H9 (cell line): ENCODE data around the gene ECSIT. TPM values are rescaled to one million over a fixed set of nuclear protein-coding genes. Genes with fewer than 3 reads are reported as not detected.
A peak's percentile ranks its signal among the peaks of the same experiment; 100 is the strongest.

Experiments used
- DNase-seq: peaks from one replicate; pipeline ENCODE4 v3.0.0-alpha.2; 2017
- H2AFZ ChIP-seq: one replicate; pipeline ENCODE4 v1.6.1; 2013; ENCODE audit warnings: mild to moderate bottlenecking, low read length, control low read depth, moderate library complexity
- H2AK5ac ChIP-seq: 2 replicates; pipeline ENCODE4 v1.6.1; 2013; ENCODE audit warnings: low read length, control low read depth, mixed read lengths; ENCODE audit not compliant: insufficient read length
- H2BK120ac ChIP-seq: one replicate; pipeline ENCODE4 v1.6.1; 2013; ENCODE audit warnings: low read depth, mild to moderate bottlenecking, low read length, control low read depth, inconsistent platforms; ENCODE audit not compliant: poor library complexity, severe bottlenecking
- H2BK12ac ChIP-seq: 2 replicates; pipeline ENCODE4 v1.6.1; 2013; ENCODE audit warnings: low read length, control low read depth, mixed read lengths, low read depth; ENCODE audit not compliant: insufficient read length
- H2BK15ac ChIP-seq: 2 replicates; pipeline ENCODE4 v1.6.1; 2013; ENCODE audit warnings: low read depth, low read length, control low read depth
- H2BK20ac ChIP-seq: one replicate; pipeline ENCODE4 v1.6.1; 2013; ENCODE audit warnings: low read depth, mild to moderate bottlenecking, low read length, control low read depth, inconsistent platforms; ENCODE audit not compliant: poor library complexity, severe bottlenecking
- H2BK5ac ChIP-seq: 2 replicates; pipeline ENCODE4 v1.6.1; 2013; ENCODE audit warnings: low read length, control low read depth, mixed read lengths; ENCODE audit not compliant: insufficient read length
- H3K14ac ChIP-seq: 2 replicates; pipeline ENCODE4 v1.6.1; 2013; ENCODE audit warnings: low read length, control low read depth; ENCODE audit not compliant: insufficient read depth
- H3K18ac ChIP-seq: 2 replicates; pipeline ENCODE4 v1.6.1; 2013; ENCODE audit warnings: low read depth, mild to moderate bottlenecking, mixed read lengths, low read length, control low read depth; ENCODE audit not compliant: insufficient read length
- H3K23ac ChIP-seq: 2 replicates; pipeline ENCODE4 v1.6.1; 2013; ENCODE audit warnings: low read length, control low read depth, mixed read lengths, low read depth; ENCODE audit not compliant: insufficient read length
- H3K23me2 ChIP-seq: 2 replicates; pipeline ENCODE4 v1.6.1; 2013; ENCODE audit warnings: low read depth, mild to moderate bottlenecking, mixed read lengths, low read length, control low read depth; ENCODE audit not compliant: insufficient read length, poor library complexity, severe bottlenecking
- H3K27ac ChIP-seq: 2 replicates; pipeline ENCODE4 v1.5.1; 2013; ENCODE audit warnings: low read length, control low read depth, mixed read lengths, low read depth; ENCODE audit not compliant: insufficient read length
- H3K27me3 ChIP-seq: 2 replicates; pipeline ENCODE4 v1.6.1; 2013; ENCODE audit warnings: low read length, control low read depth, inconsistent platforms; ENCODE audit not compliant: insufficient read depth
- H3K4ac ChIP-seq: 2 replicates; pipeline ENCODE4 v1.6.1; 2013; ENCODE audit warnings: low read depth, mild to moderate bottlenecking, control low read depth, inconsistent platforms, low read length, moderate library complexity
- H3K4me1 ChIP-seq: 2 replicates; pipeline ENCODE4 v1.6.1; 2013; ENCODE audit warnings: low read length, control low read depth, inconsistent platforms; ENCODE audit not compliant: insufficient read depth
- H3K4me2 ChIP-seq: 2 replicates; pipeline ENCODE4 v1.6.1; 2013; ENCODE audit warnings: low read length, control low read depth, mixed read lengths; ENCODE audit not compliant: insufficient read length, insufficient read depth
- H3K56ac ChIP-seq: 2 replicates; pipeline ENCODE4 v1.6.1; 2013; ENCODE audit warnings: low read depth, mild to moderate bottlenecking, mixed read lengths, low read length, control low read depth; ENCODE audit not compliant: insufficient read length
- H3K79me1 ChIP-seq: 2 replicates; pipeline ENCODE4 v1.6.1; 2013; ENCODE audit warnings: low read depth, mild to moderate bottlenecking, moderate library complexity, low read length, control low read depth, inconsistent platforms; ENCODE audit not compliant: insufficient read depth, poor library complexity, severe bottlenecking
- H3K79me2 ChIP-seq: 2 replicates; pipeline ENCODE4 v1.6.1; 2013; ENCODE audit warnings: low read length, control low read depth, inconsistent platforms; ENCODE audit not compliant: insufficient read depth
- H3K9ac ChIP-seq: 2 replicates; pipeline ENCODE4 v1.6.1; 2013; ENCODE audit warnings: low read length, control low read depth, mixed read lengths; ENCODE audit not compliant: insufficient read length; ENCODE audit errors: extremely low read depth
- H3K9me3 ChIP-seq: one replicate; pipeline ENCODE4 v1.6.1; 2013; ENCODE audit warnings: low read depth, low read length, inconsistent platforms; ENCODE audit not compliant: control insufficient read depth
- H3T11ph ChIP-seq: one replicate; pipeline ENCODE4 v1.6.1; 2013; ENCODE audit warnings: mild to moderate bottlenecking, low read length, control low read depth, inconsistent platforms
- H4K20me1 ChIP-seq: one replicate; pipeline ENCODE4 v1.6.1; 2013; ENCODE audit not compliant: control insufficient read depth, insufficient read length, insufficient read depth
- H4K5ac ChIP-seq: 2 replicates; pipeline ENCODE4 v1.6.1; 2013; ENCODE audit warnings: low read depth, mild to moderate bottlenecking, mixed read lengths, low read length, control low read depth; ENCODE audit not compliant: insufficient read length
- H4K8ac ChIP-seq: replicated peaks from 2 replicates; pipeline ENCODE4 v1.6.1; 2013; ENCODE audit warnings: low read length, control low read depth, mixed read lengths, low read depth; ENCODE audit not compliant: insufficient read length
- H4K91ac ChIP-seq: 2 replicates; pipeline ENCODE4 v1.6.1; 2013; ENCODE audit warnings: low read depth, mild to moderate bottlenecking, moderate library complexity, mixed read lengths, low read length, control low read depth; ENCODE audit not compliant: insufficient read length
- H3K27ac Mint-ChIP-seq, 3 experiments: 2 replicates in 2 of 3; 3 replicates in 1 of 3; pipeline ENCODE4 v1.8.0; 2020 to 2021; ENCODE audit warnings: mixed read lengths in 3 of 3, mild to moderate bottlenecking in 1 of 3, moderate library complexity in 1 of 3
- H3K27me3 Mint-ChIP-seq: 2 replicates; pipeline ENCODE4 v1.8.0; 2021; ENCODE audit warnings: low read depth, mild to moderate bottlenecking, moderate library complexity, mixed read lengths
- H3K36me3 Mint-ChIP-seq, 3 experiments: 2 replicates in 2 of 3; 3 replicates in 1 of 3; pipeline ENCODE4 v1.8.0; 2020 to 2021; ENCODE audit warnings: low read depth in 3 of 3, mixed read lengths in 3 of 3; ENCODE audit not compliant: insufficient read depth in 1 of 3
- H3K4me1 Mint-ChIP-seq, 2 experiments: 2 replicates each; pipeline ENCODE4 v1.8.0; 2020; ENCODE audit warnings: mixed read lengths in 2 of 2
- H3K4me3 Mint-ChIP-seq, 2 experiments: 2 replicates in 1 of 2; 3 replicates in 1 of 2; pipeline ENCODE4 v1.8.0; 2020 to 2021; ENCODE audit warnings: mild to moderate bottlenecking in 2 of 2, mixed read lengths in 2 of 2, moderate library complexity in 1 of 2
- H3K9me3 Mint-ChIP-seq, 2 experiments: 2 replicates in 1 of 2; 3 replicates in 1 of 2; pipeline ENCODE4 v1.8.0; 2020; ENCODE audit warnings: mild to moderate bottlenecking in 2 of 2, mixed read lengths in 2 of 2, moderate library complexity in 1 of 2
- WGBS: extraction: QIAGEN DNeasy Blood & Tissue Kit; methylation state at CpG from one replicate; pipeline ENCODE4 v1.1.7; 2013; ENCODE audit warnings: missing lambda C conversion rate, low lambda C conversion rate, mixed read lengths; ENCODE audit not compliant: insufficient read length; ENCODE audit errors: extremely low coverage; 5-methylcytosine and 5-hydroxymethylcytosine counted together
- total RNA-seq: library from RNA; stranded (reverse); gene quantifications from 2 replicates; pipeline ENCODE4 v1.2.1, GENCODE V29; 2021
- TF ChIP-seq, protein P1 (sequence below): fragments of 200-600 bp; sonication (generic); conservative IDR thresholded peaks from 3 replicates; pipeline ENCODE4 v1.8.0; 2021; ENCODE audit warnings: antibody characterized with exemption, mild to moderate bottlenecking

Gene ECSIT
- total RNA-seq, 1 experiment from 2014 or later = 42.4 TPM

DNA sequence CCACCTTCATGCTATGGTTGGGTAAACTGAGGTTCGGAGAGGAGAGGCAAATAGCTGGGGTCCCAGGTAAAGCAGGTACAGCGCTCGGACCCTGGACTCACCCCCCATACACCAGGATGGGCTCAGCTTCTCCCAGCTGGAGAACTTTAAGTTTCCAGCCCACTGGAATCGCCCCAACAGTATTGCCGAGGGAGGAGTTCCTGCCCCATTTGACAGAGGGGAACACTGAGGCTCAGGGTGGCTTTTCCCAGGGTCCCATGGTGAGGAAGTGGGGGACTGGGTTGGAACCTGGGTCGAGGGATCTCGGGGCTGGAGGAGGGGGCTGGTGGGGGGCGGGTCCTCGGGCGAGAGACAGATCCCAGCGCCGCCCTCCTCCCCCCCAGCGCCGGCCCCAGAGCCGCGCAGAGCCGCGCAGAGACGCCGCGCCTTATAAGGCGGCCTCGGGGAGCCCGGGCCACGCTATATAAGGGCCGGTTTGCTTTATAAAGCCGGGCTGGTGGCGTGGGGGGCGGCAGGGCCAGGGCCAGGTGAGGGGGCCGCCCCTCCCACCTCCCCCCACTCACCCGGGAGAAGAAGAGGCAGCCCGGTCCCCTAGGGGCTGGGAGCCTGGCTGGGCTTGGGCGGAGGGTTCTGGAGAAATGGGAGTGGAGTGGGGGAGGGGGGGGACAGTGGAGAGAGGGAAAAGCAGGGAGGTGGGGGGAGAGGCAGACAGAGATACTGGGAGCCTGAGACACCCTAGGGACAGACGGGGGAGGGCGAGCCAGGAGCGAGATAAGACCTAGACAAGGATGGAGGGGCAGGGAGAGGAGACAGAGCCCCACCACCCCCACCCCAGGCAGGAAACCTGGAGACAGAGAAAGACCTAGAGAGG, 10.8 kb upstream of the ECSIT start:
- H2AFZ ChIP-seq = no peak overlapping the region
- H2AK5ac ChIP-seq = no peak overlapping the region
- no peaks in the 10 kb centered on the region for H3K27me3 ChIP-seq
- H3K79me2 ChIP-seq = no peaks in the 10 kb centered on the region
- H3K79me1 ChIP-seq = no peaks in the 10 kb centered on the region
- Mint-ChIP-seq H3K36me3 (no peaks in the 10 kb centered on the region), H3K27ac (peak overlapping the region in 1 of 3 experiments; percentile 48; a peak in 2 of 7 replicates), H3K4me3 (peak overlapping the region; percentile 50 to 71), H3K9me3 (no peaks in the 10 kb centered on the region; a peak in 1 of 5 replicates), H3K27me3 (peaks cover 5% of the 10 kb centered on the region), H3K4me1 (peaks cover 14 to 24% of the 10 kb centered on the region in 2 experiments)
- no peak overlapping the region for H4K8ac ChIP-seq
- WGBS = no CpG with 5 or more reads among the region's 36 CpGs
- H4K91ac ChIP-seq = no peak overlapping the region
- peak overlapping the region; percentile 89 for H3K14ac ChIP-seq
- TF ChIP-seq, protein P1, sequence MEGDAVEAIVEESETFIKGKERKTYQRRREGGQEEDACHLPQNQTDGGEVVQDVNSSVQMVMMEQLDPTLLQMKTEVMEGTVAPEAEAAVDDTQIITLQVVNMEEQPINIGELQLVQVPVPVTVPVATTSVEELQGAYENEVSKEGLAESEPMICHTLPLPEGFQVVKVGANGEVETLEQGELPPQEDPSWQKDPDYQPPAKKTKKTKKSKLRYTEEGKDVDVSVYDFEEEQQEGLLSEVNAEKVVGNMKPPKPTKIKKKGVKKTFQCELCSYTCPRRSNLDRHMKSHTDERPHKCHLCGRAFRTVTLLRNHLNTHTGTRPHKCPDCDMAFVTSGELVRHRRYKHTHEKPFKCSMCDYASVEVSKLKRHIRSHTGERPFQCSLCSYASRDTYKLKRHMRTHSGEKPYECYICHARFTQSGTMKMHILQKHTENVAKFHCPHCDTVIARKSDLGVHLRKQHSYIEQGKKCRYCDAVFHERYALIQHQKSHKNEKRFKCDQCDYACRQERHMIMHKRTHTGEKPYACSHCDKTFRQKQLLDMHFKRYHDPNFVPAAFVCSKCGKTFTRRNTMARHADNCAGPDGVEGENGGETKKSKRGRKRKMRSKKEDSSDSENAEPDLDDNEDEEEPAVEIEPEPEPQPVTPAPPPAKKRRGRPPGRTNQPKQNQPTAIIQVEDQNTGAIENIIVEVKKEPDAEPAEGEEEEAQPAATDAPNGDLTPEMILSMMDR = no peak
- no peak overlapping the region for H2BK15ac ChIP-seq
- no peak overlapping the region for H3K56ac ChIP-seq
- peak overlapping the region; percentile 47; the same call in 1 of the 2 replicates for H3K4ac ChIP-seq
- H3K4me1 ChIP-seq = peaks cover 4% of the 10 kb centered on the region; the same call in 1 of the 2 replicates
- H2BK20ac ChIP-seq = no peak overlapping the region
- H3K23me2 ChIP-seq = peaks cover 9% of the 10 kb centered on the region
- no peak overlapping the region for H3T11ph ChIP-seq
- no peak overlapping the region for H3K23ac ChIP-seq
- H3K9me3 ChIP-seq = no peaks in the 10 kb centered on the region
- H3K9ac ChIP-seq = no peak overlapping the region
- H3K18ac ChIP-seq = peak overlapping the region; percentile 59
- no peak overlapping the region for H4K5ac ChIP-seq
- H3K27ac ChIP-seq = no peak overlapping the region
- H3K4me2 ChIP-seq = peak overlapping the region; percentile 44
- peak overlapping the region; percentile 36 for H2BK120ac ChIP-seq
- no peak for DNase-seq
- H2BK12ac ChIP-seq = no peak overlapping the region
- H2BK5ac ChIP-seq = no peak overlapping the region
- H4K20me1 ChIP-seq = no peaks in the 10 kb centered on the region
